HEK293 (cell line): ENCODE measurements around the gene SEC16A.

Source experiments
- CTCF ChIA-PET: fragments of 350-600 bp; formaldehyde crosslinking; extraction: SDS; loops from one replicate; lab custom pipeline; 2021; ENCODE audit warnings: antibody characterized with exemption; lab: Yijun Ruan, JAX
- POLR2A ChIA-PET: fragments of 300-600 bp; formaldehyde crosslinking; extraction: SDS; loops from one replicate; lab custom pipeline; 2020; ENCODE audit warnings: antibody characterized with exemption, inconsistent platforms; lab: Yijun Ruan, JAX
- H3K27ac ChIP-seq: fragments of 200-500 bp; sonication (Bioruptor generic); 2 replicates; pipeline ENCODE4 v1.5.1; 2014; ENCODE audit warnings: low read depth, low read length, control low read depth, inconsistent platforms; ENCODE audit errors: extremely low read depth
- H3K36me3 ChIP-seq, 2 experiments: fragments of 200-500 bp in 1 of 2; sonication (Bioruptor generic) in 1 of 2; 1 replicate in 1 of 2; 2 replicates in 1 of 2; pipeline ENCODE4 v1.5.1; 2014 to 2017; ENCODE audit warnings: inconsistent platforms in 2 of 2, low read length in 2 of 2; ENCODE audit not compliant: control insufficient read depth in 2 of 2, insufficient read depth in 1 of 2
- H3K4me1 ChIP-seq: fragments of 200-500 bp; sonication (Bioruptor generic); 2 replicates; pipeline ENCODE4 v1.5.1; 2014; ENCODE audit warnings: mild to moderate bottlenecking, low read length, inconsistent platforms; ENCODE audit not compliant: control insufficient read depth, insufficient read depth
- H3K4me3 ChIP-seq: 2 replicates; pipeline ENCODE4 v1.5.1; 2011; ENCODE audit warnings: low read depth, mild to moderate bottlenecking, control low read depth, low read length, moderate library complexity
- H3K9me3 ChIP-seq: fragments of 200-500 bp; sonication (Bioruptor generic); 2 replicates; pipeline ENCODE4 v1.5.1; 2014; ENCODE audit warnings: low read depth, low read length, inconsistent platforms; ENCODE audit not compliant: control insufficient read depth, insufficient read depth
- GLIS2 ChIP-seq: fragments of 450-650 bp; formaldehyde crosslinking; IDR thresholded peaks from 2 replicates; pipeline ENCODE4 v1.5.1; 2016; ENCODE audit warnings: missing biosample characterization, missing genetic modification characterization
- HOXA7 ChIP-seq: sonication (generic); formaldehyde crosslinking; IDR thresholded peaks from 2 replicates; pipeline ENCODE4 v1.8.1; 2022; ENCODE audit warnings: missing genetic modification reagents, borderline replicate concordance
- PRDM2 ChIP-seq: fragments of 450-650 bp; formaldehyde crosslinking; IDR thresholded peaks from 2 replicates; pipeline ENCODE4 v1.5.1; 2016; ENCODE audit warnings: missing biosample characterization, missing genetic modification characterization, borderline replicate concordance
- REPIN1 ChIP-seq: fragments of 450-650 bp; formaldehyde crosslinking; IDR thresholded peaks from 2 replicates; pipeline ENCODE4 v1.5.1; 2017; ENCODE audit warnings: missing biosample characterization, missing genetic modification characterization, low read depth
- SCRT1 ChIP-seq: fragments of 450-650 bp; formaldehyde crosslinking; IDR thresholded peaks from 2 replicates; pipeline ENCODE4 v1.5.1; 2016; ENCODE audit warnings: missing biosample characterization, missing genetic modification characterization, borderline replicate concordance
- ZBTB20 ChIP-seq: fragments of 450-650 bp; formaldehyde crosslinking; IDR thresholded peaks from 2 replicates; pipeline ENCODE4 v1.5.1; 2016; ENCODE audit warnings: missing biosample characterization, missing genetic modification characterization
- ZBTB44 ChIP-seq: fragments of 450-650 bp; IDR thresholded peaks from 2 replicates; pipeline ENCODE4 v1.5.1; 2018; ENCODE audit warnings: missing biosample characterization, mild to moderate bottlenecking, missing genetic modification characterization
- ZNF138 ChIP-seq: fragments of 450-650 bp; formaldehyde crosslinking; IDR thresholded peaks from 2 replicates; pipeline ENCODE4 v1.5.1; 2016; ENCODE audit warnings: missing biosample characterization, missing genetic modification characterization, borderline replicate concordance
- ZNF146 ChIP-seq: fragments of 450-650 bp; formaldehyde crosslinking; IDR thresholded peaks from 2 replicates; pipeline ENCODE4 v1.5.1; 2016; ENCODE audit warnings: missing biosample characterization, missing genetic modification characterization
- ZNF16 ChIP-seq: fragments of 450-650 bp; formaldehyde crosslinking; IDR thresholded peaks from 2 replicates; pipeline ENCODE4 v1.5.1; 2016; ENCODE audit warnings: low read depth, missing biosample characterization, missing genetic modification characterization
- ZNF311 ChIP-seq: fragments of 450-650 bp; formaldehyde crosslinking; IDR thresholded peaks from 2 replicates; pipeline ENCODE4 v1.5.1; 2017; ENCODE audit warnings: missing biosample characterization, missing genetic modification characterization, borderline replicate concordance
- ZNF354C ChIP-seq: fragments of 450-650 bp; formaldehyde crosslinking; IDR thresholded peaks from 2 replicates; pipeline ENCODE4 v1.5.1; 2016; ENCODE audit warnings: missing biosample characterization, missing genetic modification characterization, low read depth, borderline replicate concordance
- ZNF391 ChIP-seq: fragments of 450-650 bp; formaldehyde crosslinking; IDR thresholded peaks from 2 replicates; pipeline ENCODE4 v1.5.1; 2016; ENCODE audit warnings: low read depth, missing biosample characterization, missing genetic modification characterization, borderline replicate concordance
- ZNF514 ChIP-seq: fragments of 450-650 bp; formaldehyde crosslinking; IDR thresholded peaks from 2 replicates; pipeline ENCODE4 v1.5.1; 2016; ENCODE audit warnings: missing biosample characterization, missing genetic modification characterization
- ZNF521 ChIP-seq: fragments of 450-650 bp; formaldehyde crosslinking; IDR thresholded peaks from 2 replicates; pipeline ENCODE4 v1.5.1; 2017; ENCODE audit warnings: missing biosample characterization, mild to moderate bottlenecking, missing genetic modification characterization
- ZNF596 ChIP-seq: fragments of 450-650 bp; IDR thresholded peaks from 2 replicates; pipeline ENCODE4 v1.5.0; 2018; ENCODE audit warnings: missing biosample characterization, mild to moderate bottlenecking, missing genetic modification characterization, moderate library complexity
- ZNF645 ChIP-seq: fragments of 450-650 bp; formaldehyde crosslinking; IDR thresholded peaks from 2 replicates; pipeline ENCODE4; 2016; ENCODE audit warnings: missing biosample characterization, missing genetic modification characterization
- ZNF654 ChIP-seq: fragments of 450-650 bp; formaldehyde crosslinking; IDR thresholded peaks from 2 replicates; pipeline ENCODE4 v1.5.1; 2016; ENCODE audit warnings: low read depth, missing biosample characterization, missing genetic modification characterization
- ZNF670 ChIP-seq: fragments of 450-650 bp; formaldehyde crosslinking; IDR thresholded peaks from 2 replicates; pipeline ENCODE4 v1.5.1; 2016; ENCODE audit warnings: missing biosample characterization, missing genetic modification characterization, low read depth
- ZSCAN18 ChIP-seq: fragments of 450-650 bp; formaldehyde crosslinking; IDR thresholded peaks from 2 replicates; pipeline ENCODE4 v1.5.1; 2016; ENCODE audit warnings: missing biosample characterization, missing genetic modification characterization
- ZSCAN4 ChIP-seq: fragments of 450-650 bp; formaldehyde crosslinking; IDR thresholded peaks from 2 replicates; pipeline ENCODE4 v1.5.1; 2017; ENCODE audit warnings: missing biosample characterization, missing genetic modification characterization

The SEC16A gene

GRCh38 chr9:136465500-136466154 lies 17.2 kb downstream of the SEC16A start (continued):
- TF ChIP-seq HOXA7 (no peak), ZNF311 (tag by site-specific recombination) (no peak), ZNF16 (no peak)

GRCh38 chr9:136464241-136464640 lies 18.6 kb downstream of the SEC16A start:
- CTCF ChIA-PET = interaction anchor here (0.6 to 1.2 kb wide), 3 partner anchors 24 to 167 kb away, joined by 4 to 5 read pairs (median 4); partner anchors contain the start of gene INPP5E
- Histone ChIP-seq H3K4me1 (no peaks in the 10 kb centered on the region), H3K9me3 (no peaks in the 10 kb centered on the region), H3K27ac (no peak overlapping the region), H3K4me3 (no peak overlapping the region), H3K36me3 (peaks cover 26 to 94% of the 10 kb centered on the region in 2 experiments)
- POLR2A ChIA-PET = no interaction called here
- no peak for TF ChIP-seq REPIN1 (tag by site-specific recombination)
- TF ChIP-seq ZNF670 (tag by site-specific recombination) = no peak
- no peak for TF ChIP-seq ZNF311 (tag by site-specific recombination)
- no peak for TF ChIP-seq GLIS2
- TF ChIP-seq ZSCAN4 (tag by site-specific recombination) = no peak
- TF ChIP-seq ZNF521 (tag by site-specific recombination) = no peak
- TF ChIP-seq ZSCAN18 = no peak
- no peak for TF ChIP-seq ZNF391 (tag by site-specific recombination)

GRCh38 chr9:136463578-136463977 lies 19.3 kb downstream of the SEC16A start:
- no peaks in the 10 kb centered on the region for H3K9me3 ChIP-seq
- H3K4me3 ChIP-seq = no peak overlapping the region
- CTCF ChIA-PET = interaction anchor here (0.6 to 0.8 kb wide), 2 partner anchors 54 to 168 kb away, joined by 4 to 5 read pairs; no protein-coding TSS in a partner anchor
- POLR2A ChIA-PET = no interaction called here
- no peaks in the 10 kb centered on the region for H3K4me1 ChIP-seq
- H3K27ac ChIP-seq = no peak overlapping the region
- H3K36me3 ChIP-seq = peaks cover 30 to 94% of the 10 kb centered on the region in 2 experiments
- no peak for TF ChIP-seq ZBTB44 (tag by site-specific recombination)
- no peak for TF ChIP-seq ZNF311 (tag by site-specific recombination)
- TF ChIP-seq ZNF514 (tag by site-specific recombination) = no peak
- TF ChIP-seq ZNF16 = no peak
- no peak for TF ChIP-seq ZNF146 (tag by site-specific recombination)
- TF ChIP-seq ZBTB20 (tag by site-specific recombination) = no peak
- no peak for TF ChIP-seq PRDM2 (tag by site-specific recombination)
- no peak for TF ChIP-seq SCRT1 (tag by site-specific recombination)
- TF ChIP-seq ZNF654 (tag by site-specific recombination) = no peak
- no peak for TF ChIP-seq GLIS2
- no peak for TF ChIP-seq ZNF354C (tag by site-specific recombination)
- TF ChIP-seq ZNF596 (tag by site-specific recombination) = no peak
- TF ChIP-seq ZNF138 (tag by site-specific recombination) = no peak
- no peak for TF ChIP-seq ZNF645 (tag by site-specific recombination)
